OCI-LY1 (cell line): ENCODE data around the gene UTS2B.

Experiments used
- H2AFZ ChIP-seq: fragments of 200-600 bp; sonication (generic), shearing (Covaris generic); 2 replicates; pipeline ENCODE4 v1.6.0; 2014; ENCODE audit warnings: antibody characterized with exemption, mild to moderate bottlenecking, low read length
- H3F3A ChIP-seq: fragments of 200-600 bp; sonication (generic), shearing (Covaris generic); 2 replicates; pipeline ENCODE4 v1.6.0; 2014; ENCODE audit warnings: mild to moderate bottlenecking, antibody characterized with exemption, low read length, moderate library complexity; ENCODE audit not compliant: insufficient read depth
- H3K27ac ChIP-seq: fragments of 200-600 bp; sonication (generic); 2 replicates; pipeline ENCODE4 v1.5.1; 2014; ENCODE audit warnings: low read length, mixed run types, mild to moderate bottlenecking, low read depth; ENCODE audit not compliant: poor library complexity, severe bottlenecking
- H3K27me3 ChIP-seq: fragments of 200-600 bp; sonication (generic); 2 replicates; pipeline ENCODE4 v1.6.0; 2014; ENCODE audit warnings: antibody characterized with exemption, mild to moderate bottlenecking, low read length, moderate library complexity; ENCODE audit not compliant: insufficient read depth
- H3K36me3 ChIP-seq: fragments of 200-600 bp; sonication (generic); 2 replicates; pipeline ENCODE4 v1.6.1; 2014; ENCODE audit warnings: mild to moderate bottlenecking, antibody characterized with exemption, low read length, moderate library complexity, mixed read lengths; ENCODE audit not compliant: insufficient read depth
- H3K4me1 ChIP-seq: fragments of 200-600 bp; sonication (generic); 2 replicates; pipeline ENCODE4 v1.5.1; 2014; ENCODE audit warnings: mild to moderate bottlenecking, low read length, moderate library complexity; ENCODE audit not compliant: insufficient read depth, severe bottlenecking
- H3K4me2 ChIP-seq: fragments of 200-600 bp; sonication (generic), shearing (Covaris generic); 2 replicates; pipeline ENCODE4 v1.6.1; 2014; ENCODE audit warnings: low read length
- H3K4me3 ChIP-seq: fragments of 200-600 bp; sonication (generic); 2 replicates; pipeline ENCODE4 v1.5.1; 2014; ENCODE audit warnings: low read length, low read depth, mild to moderate bottlenecking, mixed read lengths; ENCODE audit not compliant: poor library complexity, severe bottlenecking
- H3K79me2 ChIP-seq: fragments of 200-600 bp; shearing (Covaris generic); 2 replicates; pipeline ENCODE4 v1.6.1; 2016; ENCODE audit warnings: mixed run types, low read length, mixed read lengths; ENCODE audit not compliant: insufficient read depth
- H3K9ac ChIP-seq: fragments of 200-600 bp; sonication (generic), shearing (Covaris generic); 2 replicates; pipeline ENCODE4 v1.6.1; 2014; ENCODE audit warnings: mild to moderate bottlenecking, low read length, mixed read lengths
- H3K9me2 ChIP-seq: fragments of 200-600 bp; sonication (generic), shearing (Covaris generic); 2 replicates; pipeline ENCODE4 v1.6.1; 2014; ENCODE audit warnings: low read depth, mild to moderate bottlenecking, low read length, mixed read lengths
- H3K9me3 ChIP-seq: fragments of 200-600 bp; shearing (Covaris generic); 2 replicates; pipeline ENCODE4 v1.6.1; 2014; ENCODE audit warnings: low read length, mixed read lengths
- H4K20me1 ChIP-seq: fragments of 200-600 bp; sonication (generic), shearing (Covaris generic); 2 replicates; pipeline ENCODE4 v1.6.0; 2016; ENCODE audit warnings: mild to moderate bottlenecking, low read length; ENCODE audit not compliant: insufficient read depth
- CTCF ChIP-seq: fragments of 200-600 bp; sonication (generic), shearing (Covaris generic); IDR thresholded peaks from 2 replicates; pipeline ENCODE4 v1.5.1; 2017; ENCODE audit warnings: mild to moderate bottlenecking, antibody characterized with exemption, low read length, moderate library complexity, mixed read lengths
- EZH2 ChIP-seq: fragments of 200-600 bp; sonication (generic), shearing (Covaris generic); IDR thresholded peaks from 2 replicates; pipeline ENCODE4 v1.8.0; 2017; ENCODE audit warnings: borderline replicate concordance, mixed run types, mild to moderate bottlenecking, antibody characterized with exemption, low read length, moderate library complexity, mixed read lengths

Gene UTS2B

GRCh38 chr3:191321019-191321767 is 9.1 kb downstream of the UTS2B start:
- TF ChIP-seq EZH2 (no peak), CTCF (no peak)
- H3K4me2 ChIP-seq: no peak overlapping the region
- no peaks in the 10 kb centered on the region for H3F3A ChIP-seq
- no peaks in the 10 kb centered on the region for H3K27me3 ChIP-seq
- no peaks in the 10 kb centered on the region for H3K4me1 ChIP-seq
- no peaks in the 10 kb centered on the region for H3K36me3 ChIP-seq
- H3K9me2 ChIP-seq: no peaks in the 10 kb centered on the region
- H3K27ac ChIP-seq: no peak overlapping the region
- H4K20me1 ChIP-seq: no peaks in the 10 kb centered on the region
- no peaks in the 10 kb centered on the region for H3K9me3 ChIP-seq
- no peak overlapping the region for H3K4me3 ChIP-seq
- no peak overlapping the region for H2AFZ ChIP-seq
- H3K9ac ChIP-seq: no peak overlapping the region
- no peaks in the 10 kb centered on the region for H3K79me2 ChIP-seq

- no peaks in the 10 kb centered on the region for H3K9me2 ChIP-seq
Measured at GRCh38 chr3:191320316-191320715, 10.0 kb downstream of the UTS2B start.

GRCh38 chr3:191316876-191317603 is 13.3 kb downstream of the UTS2B start:
- no peaks in the 10 kb centered on the region for H3F3A ChIP-seq
- no peak overlapping the region for H2AFZ ChIP-seq
- H3K36me3 ChIP-seq: no peaks in the 10 kb centered on the region
- no peak overlapping the region for H3K4me2 ChIP-seq
- TF ChIP-seq EZH2 (no peak), CTCF (no peak)
- H3K79me2 ChIP-seq: no peaks in the 10 kb centered on the region
- H4K20me1 ChIP-seq: no peaks in the 10 kb centered on the region
- H3K9me3 ChIP-seq: no peaks in the 10 kb centered on the region
- no peaks in the 10 kb centered on the region for H3K9me2 ChIP-seq
- H3K27ac ChIP-seq: no peak overlapping the region
- no peak overlapping the region for H3K4me3 ChIP-seq
- no peaks in the 10 kb centered on the region for H3K27me3 ChIP-seq
- no peaks in the 10 kb centered on the region for H3K4me1 ChIP-seq
- no peak overlapping the region for H3K9ac ChIP-seq

More at GRCh38 chr3:191320316-191320715, 10.0 kb downstream of the UTS2B start:
- Histone ChIP-seq H3K36me3 (no peaks in the 10 kb centered on the region), H3K79me2 (no peaks in the 10 kb centered on the region), H2AFZ (no peak overlapping the region), H3K27ac (no peak overlapping the region), H3K4me1 (no peaks in the 10 kb centered on the region), H3K9me3 (no peaks in the 10 kb centered on the region), H3K4me2 (no peak overlapping the region), H3F3A (no peaks in the 10 kb centered on the region), H3K9ac (no peak overlapping the region), H4K20me1 (no peaks in the 10 kb centered on the region), H3K4me3 (no peak overlapping the region), H3K27me3 (no peaks in the 10 kb centered on the region)
- no peak for TF ChIP-seq CTCF
- TF ChIP-seq EZH2: no peak
